GM18502 (cell line): ENCODE results near the gene NAV1.
"Not testable (repeated sequence)": the region's sequence is repeated elsewhere in the genome, so short reads cannot be mapped to it uniquely, and the experiment has no call there.

ENCODE experiments used
- ATAC-seq: cut with Tn5 transposase; IDR thresholded peaks from one replicate; pipeline ENCODE4 v1.9.1; 2021; ENCODE audit warnings: mild to moderate bottlenecking; ENCODE audit not compliant: unreplicated experiment, poor library complexity

Gene NAV1

DNA sequence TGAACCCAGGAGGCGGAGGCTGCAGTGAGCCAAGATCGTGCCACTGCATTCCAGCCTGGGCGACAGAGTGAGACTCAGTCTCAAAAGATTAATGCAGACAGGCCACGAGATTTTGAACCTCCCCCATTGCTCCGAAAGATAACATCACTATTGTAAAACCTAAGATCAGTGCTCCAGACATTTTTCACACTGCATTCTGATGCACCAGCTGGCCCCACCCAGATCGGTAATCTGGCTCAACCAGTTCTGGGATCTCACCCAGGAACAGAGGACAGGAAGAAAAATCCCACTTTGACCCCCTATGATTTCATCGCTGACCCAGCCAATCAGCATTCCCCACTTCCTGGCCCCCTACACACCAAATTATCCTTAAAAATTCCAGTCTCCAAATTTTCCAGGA is 21.3 kb upstream of the NAV1 start:
- no peak for ATAC-seq

DNA sequence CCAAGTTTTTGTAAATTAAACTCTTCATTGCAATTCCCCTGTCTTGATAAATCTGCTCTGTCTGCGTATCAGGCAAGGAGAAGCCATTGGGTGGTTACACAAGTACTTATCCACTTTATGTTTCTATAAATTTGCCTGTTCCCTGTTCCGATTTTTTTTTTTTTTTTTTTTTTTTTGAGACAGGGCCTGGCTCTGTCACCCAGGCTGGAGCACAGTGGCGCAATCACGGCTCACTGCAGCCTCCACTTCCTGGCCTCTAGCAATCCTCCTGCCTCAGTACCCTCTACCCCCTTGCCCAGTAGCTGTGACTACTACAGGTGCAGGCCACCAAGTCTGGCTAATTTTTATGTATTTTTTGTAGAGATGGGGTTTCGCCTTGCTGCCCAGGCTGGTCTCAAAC is 20.9 kb upstream of the NAV1 start:
- ATAC-seq = no peak

DNA sequence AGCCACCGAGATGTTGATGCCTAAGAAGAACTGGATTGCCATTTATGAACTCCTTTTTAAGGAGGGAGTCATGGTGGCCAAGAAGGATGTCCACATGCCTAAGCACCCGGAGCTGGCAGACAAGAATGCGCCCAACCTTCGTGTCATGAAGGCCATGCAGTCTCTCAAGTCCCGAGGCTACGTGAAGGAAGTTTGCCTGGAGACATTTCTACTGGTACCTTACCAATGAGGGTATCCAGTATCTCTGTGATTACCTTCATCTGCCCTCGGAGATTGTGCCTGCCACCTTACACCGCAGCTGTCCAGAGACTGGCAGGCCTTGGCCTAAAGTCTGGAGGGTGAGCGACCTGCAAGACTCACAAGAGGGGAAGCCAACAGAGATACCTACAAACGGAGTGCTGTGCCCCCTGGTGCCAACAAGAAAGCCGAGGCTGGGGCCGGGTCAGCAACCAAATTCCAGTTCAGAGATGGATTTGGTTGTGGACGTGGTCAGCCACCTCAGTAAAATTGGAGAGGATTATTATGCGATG is 18.8 kb upstream of the NAV1 start:
- ATAC-seq = not testable (repeated sequence)

DNA sequence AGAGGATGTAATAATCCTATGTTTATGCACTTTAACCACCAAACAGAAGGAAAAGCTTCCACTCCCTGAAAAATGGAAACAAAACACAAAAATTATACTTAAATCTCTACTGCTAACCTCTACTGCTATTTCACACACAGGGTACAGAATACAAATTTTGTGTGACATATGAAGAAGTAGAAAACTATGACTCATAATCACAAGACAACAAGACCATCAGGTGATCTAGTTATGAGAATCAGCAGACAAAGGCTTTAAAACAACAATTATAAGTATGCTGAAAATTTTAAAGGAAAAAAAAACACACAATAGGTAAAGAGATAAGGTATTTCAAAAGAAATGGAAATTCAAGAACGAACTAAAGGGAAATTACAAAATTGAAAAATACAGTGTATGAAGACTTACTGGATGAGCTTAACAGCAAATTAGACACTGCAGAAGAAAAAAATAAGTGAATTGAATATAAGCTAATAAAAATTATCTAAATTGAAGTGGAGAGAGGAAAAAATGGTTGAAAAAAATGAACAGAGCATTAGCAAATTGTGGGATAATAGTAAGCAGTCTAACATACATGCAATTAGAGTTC is 13.6 kb upstream of the NAV1 start:
- ATAC-seq = no peak

DNA sequence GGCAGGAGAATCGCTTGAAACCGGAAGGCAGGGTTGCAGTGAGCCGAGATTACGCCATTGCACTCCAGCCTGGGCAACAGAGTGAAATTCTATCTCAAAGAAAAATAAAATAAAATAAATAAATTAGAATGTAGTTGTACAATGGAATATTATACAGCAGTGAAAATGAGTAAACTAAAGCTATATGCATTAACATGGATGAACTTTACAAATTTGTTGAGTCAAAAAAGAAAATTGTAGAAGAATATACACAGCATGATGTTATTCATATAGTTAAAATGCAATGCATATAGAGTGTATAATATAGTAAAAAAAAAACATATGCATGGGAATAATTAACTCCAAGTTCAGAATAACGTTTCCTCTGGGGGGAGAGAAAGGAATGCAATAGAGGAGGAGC is 11.0 kb upstream of the NAV1 start:
- ATAC-seq = no peak

DNA sequence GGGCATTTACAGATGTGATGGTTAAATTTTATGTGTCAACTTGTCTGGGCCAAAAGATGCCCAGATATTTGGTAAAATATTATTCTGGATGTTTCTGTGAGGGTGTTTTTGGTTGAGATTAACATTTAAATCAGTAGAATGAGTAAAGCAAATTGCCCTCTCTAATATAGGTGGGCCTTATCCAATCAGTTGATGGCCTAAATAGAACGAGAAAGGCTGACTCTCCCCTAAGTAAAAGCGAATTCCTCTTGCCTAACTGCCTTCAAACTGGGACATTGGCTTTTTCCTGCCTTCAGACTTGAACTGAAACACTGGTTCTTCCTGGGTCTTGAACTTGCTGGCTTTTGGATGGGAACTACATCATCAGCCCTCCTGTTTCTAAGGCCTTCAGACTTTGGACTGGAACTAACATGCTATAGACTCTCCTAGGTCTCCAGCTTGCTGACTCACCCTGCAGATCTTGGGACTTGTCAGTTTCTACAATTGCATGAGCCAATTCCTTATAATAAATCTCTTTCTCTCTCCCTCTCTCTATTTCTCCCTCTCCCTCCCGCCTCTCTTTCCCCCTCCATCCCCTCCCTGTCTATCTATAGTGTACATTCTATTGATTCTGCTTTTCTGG is 10.2 kb upstream of the NAV1 start:
- ATAC-seq = no peak

DNA sequence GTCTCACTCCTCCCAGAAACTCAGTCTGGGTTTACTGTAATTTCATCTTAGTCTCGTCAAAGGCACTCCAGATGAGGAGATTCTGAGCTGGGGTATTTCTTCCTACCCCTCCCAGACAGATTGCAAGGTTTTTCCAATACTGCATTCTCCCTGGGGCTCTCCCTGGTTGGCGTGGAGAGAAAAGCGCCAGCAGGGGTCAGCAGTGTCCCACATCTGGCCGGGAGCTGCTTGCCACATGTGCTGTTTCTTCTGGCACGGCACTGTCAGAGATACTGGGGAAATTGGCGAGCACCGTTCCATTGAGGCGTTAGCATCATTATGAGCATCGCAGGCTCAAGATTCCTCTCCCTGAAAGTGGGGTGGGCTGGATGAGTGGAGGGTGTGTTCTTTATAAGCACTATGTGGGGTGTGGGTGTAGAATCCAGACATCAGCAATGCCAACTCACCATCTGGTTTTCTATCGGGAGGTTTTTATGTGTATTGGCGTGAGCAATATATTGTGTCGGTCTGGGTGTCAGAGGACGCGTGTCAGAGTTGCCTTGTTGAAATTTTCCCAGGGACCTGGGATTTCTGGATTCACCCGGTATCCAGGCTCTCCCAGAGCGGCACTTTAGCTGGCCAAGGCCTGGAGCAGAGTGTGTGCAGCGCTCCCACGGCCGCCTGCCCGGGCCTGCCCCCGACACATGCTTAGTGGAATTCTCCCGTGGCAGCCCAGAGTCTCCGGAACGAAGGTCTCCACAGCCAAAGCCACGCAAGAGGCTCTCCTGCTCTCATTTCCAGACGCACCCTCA is 8.0 kb upstream of the NAV1 start:
- no peak for ATAC-seq

DNA sequence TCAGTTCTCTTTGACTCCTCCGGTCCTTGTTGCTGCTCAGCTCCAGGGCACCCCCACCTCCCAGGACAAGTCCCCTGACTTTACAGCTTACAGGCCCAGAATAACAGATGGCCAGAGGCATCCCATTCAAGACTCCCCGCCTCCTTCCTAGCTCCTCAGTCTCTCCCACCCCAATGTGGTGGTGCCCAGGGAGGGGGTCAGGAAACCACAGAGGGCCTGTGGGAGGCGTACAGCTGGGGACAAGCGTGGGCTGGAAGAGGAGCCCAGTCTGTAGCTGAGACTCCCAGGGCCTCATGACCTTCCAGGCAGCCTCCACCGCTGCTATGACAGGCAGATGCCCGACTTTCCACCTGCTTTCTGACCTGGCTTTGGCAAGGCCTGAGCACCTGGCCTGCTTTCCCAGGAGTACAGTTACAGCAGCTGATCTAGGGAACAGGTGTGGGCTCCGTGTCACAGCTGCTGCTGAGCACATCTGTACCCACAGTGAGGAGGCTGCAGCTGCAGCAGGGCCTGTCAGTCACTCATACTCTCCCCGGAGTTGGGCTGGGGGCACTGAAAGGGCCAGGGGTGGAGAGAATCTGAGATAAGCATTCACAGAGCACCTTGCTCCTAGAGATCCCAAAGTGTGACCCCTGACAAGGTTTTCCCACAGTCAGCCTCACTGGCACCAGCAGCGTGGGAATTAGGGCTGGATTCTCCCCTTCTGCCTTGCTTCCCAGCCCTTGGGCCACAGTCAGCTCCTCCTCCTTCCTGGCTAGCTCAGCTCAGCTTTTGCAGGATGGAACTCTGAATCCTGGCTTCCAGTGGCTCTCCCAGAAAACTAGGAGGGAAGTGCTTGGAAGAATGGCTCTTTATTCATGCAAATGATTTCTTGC is 7.1 kb upstream of the NAV1 start:
- no peak for ATAC-seq

DNA sequence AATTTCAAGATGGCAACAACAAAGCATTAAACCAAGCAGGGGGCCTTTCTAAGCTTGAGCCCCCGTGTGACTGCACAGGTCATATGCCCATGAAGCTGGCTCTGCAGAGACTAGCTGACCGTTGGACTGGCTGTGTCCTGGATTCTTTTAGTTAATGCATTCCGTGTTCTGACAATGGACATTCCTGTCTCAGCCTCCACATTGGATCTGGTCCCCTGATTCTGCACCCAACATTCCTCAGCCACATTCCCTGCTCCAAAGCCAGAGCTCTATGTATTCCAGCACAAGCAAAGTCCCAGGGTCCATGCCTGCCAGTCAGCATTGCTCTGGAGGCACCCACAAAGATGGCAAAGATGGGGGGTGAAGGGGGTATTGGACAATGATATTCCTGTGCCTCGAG is 5.1 kb upstream of the NAV1 start:
- ATAC-seq = no peak

DNA sequence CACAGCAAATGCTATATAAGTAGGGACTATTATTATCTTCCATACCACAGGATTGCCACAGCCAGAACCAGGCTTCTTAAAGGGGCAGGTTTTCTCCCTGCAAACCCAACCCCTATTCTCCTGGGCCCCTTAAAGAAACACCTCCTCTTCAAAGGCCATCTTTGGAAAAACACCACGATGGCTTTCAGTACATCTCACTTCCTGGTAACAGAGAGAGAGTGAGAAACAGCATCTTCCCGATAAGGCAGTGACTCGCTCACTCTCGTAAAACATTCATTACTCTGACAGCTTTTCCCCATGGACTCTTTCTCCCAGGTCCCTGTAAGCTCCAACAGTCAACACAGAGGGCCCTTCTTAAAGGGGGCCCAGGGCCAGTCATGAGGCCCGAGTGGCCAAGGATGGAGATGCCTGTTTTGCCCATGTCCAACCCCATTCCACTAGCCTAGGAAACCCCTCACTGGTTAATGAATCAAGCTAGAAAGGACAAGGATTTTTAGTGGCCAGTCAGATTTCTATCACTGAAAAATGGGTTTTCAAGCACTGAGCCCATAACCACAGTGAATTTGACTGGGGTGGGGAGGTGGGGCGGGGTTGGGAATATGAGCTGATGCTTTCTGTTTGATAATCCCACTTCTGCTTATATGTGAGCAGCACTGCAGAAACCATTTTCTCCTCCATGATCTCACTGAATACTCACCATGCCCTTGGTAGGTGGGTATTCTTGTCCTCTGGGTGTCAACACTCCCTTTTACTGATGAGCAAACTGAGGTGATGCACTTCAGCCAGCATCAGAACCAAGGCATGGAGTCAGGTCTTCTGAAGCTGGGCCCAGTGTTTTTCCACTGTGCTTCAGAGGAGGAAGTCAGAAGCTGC is 3.6 kb upstream of the NAV1 start:
- ATAC-seq = no peak

DNA sequence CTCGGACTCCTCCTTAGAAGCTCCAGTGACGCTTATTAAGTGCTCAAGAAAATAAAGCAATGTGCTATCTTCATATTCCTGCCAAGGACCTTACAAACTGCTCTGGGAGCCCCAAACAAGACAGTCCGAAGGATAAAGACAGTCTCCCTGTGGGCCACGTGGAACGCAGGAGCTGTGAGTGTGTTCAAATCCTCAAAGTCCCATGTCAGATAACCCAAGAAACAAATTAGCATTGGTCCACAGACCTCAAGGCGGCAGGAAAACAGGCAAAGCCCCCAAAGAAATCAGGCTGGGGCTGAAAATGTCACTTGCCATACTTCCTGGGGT is 3.0 kb upstream of the NAV1 start:
- ATAC-seq = no peak

DNA sequence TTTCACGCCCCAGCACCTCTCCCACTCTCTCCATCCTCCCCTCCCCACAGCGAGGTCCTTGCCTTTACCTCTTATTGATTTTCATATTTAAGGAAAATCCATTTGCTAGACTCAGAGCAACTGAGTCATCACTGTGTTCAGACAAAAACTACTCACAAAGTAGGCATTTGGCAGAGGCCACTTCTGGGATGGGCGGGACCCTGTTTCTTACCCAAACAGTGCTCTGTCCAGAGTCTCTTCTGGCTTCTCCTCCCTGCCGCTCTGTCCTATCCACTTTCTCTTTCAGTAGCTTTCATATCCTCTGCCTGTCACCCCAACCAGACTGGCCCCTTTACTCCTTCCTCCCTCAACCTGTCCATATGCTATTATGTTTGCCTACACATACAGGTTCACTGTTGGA is 2.4 kb upstream of the NAV1 start:
- no peak for ATAC-seq

DNA sequence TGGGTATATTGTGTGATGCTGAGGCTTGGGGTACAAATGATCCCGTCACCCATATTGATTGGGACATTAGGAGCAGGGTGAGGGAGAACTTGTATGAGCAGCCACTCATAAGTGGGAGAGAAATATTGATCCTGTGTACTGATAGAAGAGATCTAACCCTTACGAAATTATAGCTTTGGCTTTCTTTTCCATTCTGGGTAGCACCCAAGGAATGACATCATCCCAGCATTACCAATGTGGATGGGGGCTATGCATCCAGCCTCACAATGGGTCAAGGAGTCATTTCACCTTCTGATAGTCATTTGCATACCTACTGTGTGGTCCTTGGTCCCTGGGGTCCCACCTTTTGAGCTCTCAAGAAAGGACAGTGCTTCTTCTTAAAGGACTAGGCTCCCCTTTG is 1.9 kb upstream of the NAV1 start:
- ATAC-seq = no peak

DNA sequence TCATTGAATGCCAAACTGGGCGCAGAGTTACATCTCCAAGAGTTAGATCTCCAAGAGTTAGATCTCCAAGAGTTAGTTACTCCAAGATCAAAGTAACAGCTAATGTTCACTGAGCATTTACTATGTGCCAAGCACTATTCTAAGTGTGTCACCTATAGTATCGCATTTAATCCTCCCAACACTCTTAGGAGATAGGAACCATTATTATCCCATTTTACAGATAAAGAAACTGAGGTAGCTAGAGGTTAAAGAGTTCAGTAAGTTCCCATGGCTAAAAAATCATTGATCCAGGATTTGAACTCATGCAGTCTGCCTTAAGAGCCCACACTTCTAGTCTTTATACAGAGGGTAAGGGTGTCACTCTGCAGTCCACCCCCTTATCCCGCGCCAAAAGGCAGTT is 1.5 kb upstream of the NAV1 start:
- ATAC-seq = no peak

DNA sequence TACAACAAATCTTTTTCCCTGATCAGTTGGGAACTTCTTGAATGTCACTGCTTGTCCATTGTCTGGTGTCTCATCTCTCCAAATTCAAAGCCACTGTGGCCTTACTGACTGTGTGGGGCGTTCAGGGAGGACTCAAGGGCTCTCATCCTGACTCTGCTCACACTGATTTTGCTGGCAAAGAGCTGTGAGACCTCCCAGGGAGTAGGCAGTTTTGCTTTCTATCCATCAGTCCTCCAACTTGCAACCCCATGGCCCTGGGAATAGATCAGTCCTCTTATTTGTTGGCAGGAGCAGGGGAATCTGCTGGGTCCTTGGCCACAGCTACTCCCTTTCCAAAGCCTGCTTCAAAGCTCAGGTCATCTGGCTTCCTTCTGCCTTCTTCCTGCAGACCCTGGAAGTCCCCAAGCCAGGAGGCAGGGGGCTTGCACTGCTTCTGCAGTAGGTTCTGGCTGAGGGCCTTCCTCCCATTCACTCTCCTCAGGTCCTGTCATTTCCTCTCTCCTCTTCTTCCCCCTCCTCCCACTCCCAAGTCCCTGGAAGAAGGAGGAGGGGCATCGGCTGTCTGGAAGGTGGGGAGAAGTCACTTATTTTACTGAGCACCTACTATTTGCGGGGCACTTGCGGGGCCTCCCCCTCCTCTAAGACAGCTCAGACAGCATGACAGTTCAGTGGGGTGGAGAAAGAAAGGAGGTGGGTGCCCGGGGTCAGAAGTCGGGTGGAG is 876 bp upstream of the NAV1 start:
- ATAC-seq = no peak

DNA sequence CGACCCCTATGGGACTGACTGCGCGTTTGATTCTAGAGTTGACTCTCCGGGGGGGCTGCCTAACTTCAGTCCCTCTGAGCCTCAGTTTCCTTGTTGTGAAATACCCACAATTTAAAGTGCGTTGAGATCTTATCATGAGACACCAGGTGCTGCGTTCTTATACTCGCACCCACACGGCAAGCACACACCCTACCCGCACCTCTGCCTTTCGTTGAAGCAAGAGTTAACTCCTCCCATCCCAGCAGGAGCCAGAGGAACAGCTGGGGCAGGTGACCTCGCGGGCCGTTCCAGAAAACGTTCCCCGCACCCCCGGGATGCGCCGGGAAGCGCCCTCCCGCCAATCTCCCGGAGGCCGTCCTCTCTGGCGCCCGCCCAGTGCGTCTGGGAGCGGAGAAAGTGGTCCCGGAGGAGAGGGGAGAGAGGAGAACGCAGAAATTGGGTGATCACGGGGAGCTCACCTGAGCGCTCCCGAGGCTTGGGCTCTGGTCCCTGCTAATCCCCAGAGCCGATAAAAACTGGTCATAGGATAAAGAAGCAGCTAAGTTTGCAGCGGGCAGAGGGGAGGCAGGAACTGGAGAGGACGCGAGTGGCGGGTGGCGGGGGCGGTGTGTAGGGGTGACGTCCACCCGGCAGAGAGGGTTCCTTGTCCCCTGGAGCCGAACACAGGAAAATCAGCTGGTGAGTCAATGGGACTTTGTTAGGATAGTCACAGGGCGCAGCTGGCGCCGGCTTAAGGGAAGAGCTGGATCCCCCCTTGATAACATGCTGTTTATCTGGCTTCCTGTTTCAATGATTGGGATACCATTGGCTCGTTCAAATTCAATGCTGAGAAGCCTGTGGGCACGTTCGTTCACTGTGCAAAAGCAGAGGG is 869 bp downstream of the NAV1 start:
- no peak for ATAC-seq

DNA sequence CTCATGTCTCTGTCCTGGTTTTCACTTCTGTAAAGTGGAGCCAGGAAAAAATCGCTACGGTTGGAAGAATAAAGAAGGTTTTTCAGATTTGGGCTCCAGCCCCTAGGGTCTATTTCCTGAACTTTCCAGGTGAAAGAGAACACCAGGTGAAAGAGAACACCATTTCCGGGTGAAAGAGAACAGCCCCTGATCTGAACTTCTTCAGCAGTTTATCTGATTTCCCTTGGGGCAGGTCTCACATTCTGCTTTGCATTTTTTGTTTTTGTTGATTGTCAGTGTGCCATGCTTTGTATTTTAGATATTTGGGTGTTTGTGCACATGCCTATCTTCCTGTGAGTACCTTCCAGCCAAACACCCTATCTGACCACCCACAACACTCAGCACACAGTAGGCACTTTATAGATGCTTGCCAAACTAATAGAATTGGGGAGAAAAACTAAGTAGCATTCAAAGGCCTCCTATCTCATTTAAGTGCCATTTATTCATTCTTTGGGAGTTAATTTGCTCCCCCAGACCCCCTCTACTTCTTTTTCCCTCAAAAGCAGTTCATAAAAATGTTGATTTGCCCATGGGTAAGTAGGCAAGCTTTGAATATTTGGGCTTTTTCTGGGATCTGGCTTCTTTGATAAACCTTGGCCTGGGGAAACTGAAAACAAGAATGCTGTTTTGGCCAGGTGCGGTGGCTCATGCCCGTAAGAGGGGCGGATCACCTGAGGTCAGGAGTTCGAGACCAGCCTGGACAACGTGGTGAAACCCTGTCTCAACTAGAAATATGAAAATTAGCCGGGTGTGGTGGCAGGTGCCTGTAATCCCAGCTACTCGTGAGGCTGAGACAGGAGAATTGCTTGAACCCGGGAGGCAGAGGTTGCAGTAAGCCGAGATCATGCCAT is 2.2 kb downstream of the NAV1 start:
- ATAC-seq = no peak
